HG03108 (cell line): ENCODE measurements around the gene TBX2.

Experiments
- ATAC-seq: cut with Tn5 transposase; IDR thresholded peaks from one replicate; pipeline ENCODE4 v1.9.1; 2021; ENCODE audit warnings: moderate library complexity; ENCODE audit not compliant: unreplicated experiment

The TBX2 gene

DNA sequence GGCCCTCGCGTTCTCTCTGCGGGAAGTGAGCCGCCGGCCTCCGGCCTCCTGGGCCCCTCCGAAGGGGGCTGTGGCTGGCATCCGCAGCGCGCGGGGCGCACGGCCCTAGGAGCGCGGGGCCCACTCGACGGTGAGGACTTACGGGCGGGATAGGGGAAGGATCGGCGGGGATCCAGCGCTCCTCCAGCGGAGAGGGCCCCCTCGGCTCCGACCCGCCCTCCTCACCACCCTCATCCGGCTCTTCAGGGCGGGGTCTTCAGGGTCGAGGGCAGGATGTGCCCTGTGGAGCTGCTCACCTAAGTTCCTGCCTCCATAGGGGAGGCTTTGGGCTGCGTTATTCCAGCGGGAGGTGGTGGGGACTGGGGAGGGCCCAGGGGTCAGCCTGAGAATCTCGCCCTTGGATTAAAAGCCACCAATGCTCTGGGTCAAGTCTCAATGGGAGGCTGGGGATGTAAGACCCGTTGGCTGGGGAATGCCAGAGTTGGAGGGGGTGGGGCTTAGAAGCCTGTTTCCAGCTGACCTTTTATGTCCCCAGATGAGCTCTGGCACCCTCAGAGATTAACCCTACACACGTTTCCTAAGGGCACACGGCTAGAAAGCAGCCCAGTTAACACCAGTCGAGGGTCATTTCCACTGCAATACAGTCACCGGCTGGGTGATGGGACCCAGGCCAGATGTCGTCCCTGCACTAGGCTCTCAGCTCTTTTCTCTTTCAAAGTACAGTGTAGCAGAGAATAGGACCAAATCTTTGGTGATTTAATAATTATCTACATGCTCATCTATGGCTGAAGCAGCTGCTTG is 13.4 kb downstream of the TBX2 start:
- no peak for ATAC-seq

DNA sequence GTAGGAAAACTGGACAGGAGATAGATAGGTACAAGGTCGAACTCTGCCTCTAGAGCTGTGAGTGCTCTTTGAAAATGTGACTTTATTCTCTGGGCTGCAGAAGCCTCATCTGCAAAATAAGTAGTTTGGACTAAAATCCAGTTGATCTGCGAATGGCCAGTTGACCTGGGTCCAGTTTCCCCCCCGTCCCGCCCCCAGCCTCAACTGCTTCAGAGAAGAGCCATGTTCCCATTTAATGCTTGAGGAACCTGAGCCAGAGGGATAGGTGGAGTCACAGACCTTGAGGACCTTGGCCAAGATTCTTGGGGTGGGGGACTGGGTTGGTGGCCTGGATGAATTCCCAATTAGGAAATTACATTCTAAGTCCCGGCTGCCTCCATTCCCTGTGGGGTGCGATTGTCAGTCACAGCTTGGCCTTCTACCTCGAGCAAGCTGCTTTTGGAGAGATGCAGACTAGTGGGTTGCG is 14.1 kb downstream of the TBX2 start:
- ATAC-seq, result no peak

DNA sequence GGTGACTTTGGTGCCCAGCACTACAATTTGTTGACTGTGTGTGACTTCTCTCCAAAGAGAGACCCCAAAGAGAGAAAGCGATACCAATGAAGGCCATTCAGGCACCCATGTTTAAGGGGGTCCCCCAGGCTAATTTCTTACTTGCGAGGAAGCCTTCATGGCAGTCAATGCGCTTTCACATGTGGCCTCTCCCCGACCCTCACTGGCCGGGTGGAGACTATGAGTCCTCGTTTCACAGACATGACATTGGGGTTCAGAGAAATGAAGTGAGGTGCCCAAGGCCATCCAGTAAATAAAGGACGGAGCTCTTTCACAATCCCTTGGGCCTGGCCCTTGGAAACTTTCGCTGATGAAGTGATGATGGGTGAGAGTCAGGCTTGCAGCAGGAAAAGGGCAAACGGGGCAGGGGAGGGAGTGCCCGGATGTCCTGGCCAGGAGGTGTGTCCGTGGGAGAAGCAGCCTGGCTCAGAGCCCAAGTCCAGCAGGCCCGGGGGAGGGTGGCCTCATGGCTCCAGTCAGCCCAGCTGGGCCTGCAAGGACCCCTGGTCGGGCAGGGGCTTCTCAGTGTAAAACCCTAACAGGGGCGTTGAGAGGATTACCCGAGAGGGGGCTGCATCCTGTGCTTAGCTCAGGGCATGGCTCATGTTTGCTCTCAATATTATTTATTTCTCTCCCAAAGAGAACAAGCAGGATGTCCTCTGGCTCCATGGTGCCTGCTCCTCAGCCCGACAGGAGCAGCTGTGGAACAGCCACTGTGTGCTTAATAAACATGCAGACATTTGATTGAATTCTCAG is 14.7 kb downstream of the TBX2 start:
- no peak for ATAC-seq

DNA sequence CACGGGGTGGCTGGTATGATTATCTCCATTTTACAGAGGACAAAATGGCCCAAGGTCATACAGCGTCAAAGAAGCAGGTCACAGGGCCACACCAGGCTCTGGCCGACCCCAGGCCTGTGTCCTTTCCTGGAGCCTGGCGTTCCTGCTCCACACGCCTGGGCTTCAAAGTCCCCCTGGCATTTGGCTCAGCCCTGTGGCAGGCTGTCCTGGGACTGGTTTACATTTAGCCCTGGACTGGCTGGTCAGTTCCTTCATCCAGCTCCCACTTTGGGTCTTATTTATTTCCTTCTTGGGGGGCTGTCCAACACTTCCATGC is 15.3 kb downstream of the TBX2 start:
- no peak for ATAC-seq

DNA sequence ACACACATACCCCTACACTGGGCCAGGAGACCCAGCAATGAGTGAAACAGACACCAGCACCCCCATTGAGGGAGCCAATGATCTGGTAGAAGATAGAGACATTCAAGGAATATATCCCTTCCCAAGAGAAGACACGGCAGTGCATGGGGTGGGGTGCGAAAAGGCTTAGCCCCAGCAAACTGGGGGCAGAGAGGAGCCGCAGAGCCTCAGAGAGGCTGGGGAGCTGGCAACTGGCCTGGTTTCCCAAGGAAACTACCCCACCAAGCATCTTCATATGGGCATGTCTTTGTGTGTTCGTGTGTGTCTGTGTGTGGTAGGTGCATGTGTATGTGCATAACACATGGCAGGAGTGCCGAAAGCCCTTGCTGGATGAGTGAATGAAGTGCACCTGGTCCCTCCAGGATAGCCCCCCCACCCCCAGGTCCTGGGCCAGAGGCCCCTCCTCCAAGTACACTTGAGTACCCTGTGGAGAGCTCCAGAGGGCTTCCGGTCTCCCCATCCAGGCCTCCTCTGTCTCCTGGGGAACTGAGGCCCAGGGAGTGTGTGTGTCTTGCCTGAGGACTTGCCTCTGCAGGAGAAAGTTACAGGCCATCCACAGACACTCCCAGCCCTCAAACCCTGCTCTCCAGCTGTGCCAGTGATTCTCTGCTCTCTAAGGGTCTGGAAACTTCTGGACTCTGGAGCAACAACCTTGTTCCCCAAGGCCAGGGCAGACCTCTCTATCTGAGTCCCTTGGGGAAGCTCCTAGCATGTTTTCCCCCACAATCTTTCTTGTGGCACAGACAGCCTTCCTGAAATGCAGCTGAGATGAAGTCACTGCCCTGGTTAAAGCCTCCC is 15.9 kb downstream of the TBX2 start:
- no peak for ATAC-seq

DNA sequence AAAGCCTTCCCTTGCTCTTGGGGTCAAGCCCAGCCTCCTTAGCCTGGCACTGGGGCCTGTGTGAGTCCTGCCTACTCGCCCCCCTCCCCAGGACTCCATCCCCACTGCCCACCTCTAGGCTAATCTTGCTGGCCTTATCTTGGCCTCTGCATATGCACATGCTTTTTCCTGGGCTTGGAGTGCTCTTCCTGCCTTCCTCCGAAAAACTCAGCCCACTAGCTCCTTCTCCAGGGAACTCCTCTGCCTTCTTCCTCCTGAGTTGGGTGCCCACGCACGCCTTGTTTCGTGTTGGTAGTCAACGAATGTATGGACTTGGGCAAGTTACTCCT is 16.5 kb downstream of the TBX2 start:
- ATAC-seq, result no peak

DNA sequence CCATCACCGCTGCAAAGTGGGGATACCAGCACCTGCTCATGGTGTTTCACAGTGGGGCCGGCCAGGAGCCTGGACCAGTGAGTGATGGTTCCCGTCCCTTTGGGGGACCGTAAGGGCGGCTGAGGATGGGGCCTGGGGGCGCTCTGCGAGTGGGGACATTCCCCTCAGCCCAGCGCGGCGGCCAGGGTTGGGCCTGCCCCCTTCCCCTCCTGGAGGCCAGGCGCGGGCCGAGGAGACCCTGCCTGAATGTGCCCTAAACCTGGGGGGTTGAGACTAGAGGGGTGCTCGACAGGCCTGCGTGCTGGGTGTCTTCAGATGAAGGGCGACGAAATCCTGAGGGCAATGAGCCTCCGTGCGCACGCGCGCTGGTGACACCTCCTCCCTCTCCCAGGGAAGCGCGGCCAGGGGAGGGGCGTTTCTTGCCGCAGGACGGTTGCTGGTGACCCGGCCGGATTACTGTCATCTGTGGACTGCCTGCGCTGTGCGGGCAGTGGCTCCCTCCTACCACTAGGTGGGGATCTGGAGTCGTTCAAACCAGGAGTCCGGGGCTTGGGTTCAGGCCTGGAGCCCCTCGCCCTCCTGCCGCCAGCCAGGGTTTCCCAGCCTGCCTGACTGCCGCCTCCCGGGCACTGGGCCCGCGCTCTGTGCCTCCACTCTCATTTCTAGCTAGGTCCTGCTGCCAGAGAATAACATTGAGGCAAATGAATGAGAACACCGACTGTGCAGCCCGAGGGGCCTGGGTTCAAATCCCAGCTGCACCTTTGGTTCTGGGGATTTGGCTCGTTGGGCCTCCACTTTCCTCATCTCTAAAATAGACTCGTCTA is 17.1 kb downstream of the TBX2 start:
- ATAC-seq, result no peak

DNA sequence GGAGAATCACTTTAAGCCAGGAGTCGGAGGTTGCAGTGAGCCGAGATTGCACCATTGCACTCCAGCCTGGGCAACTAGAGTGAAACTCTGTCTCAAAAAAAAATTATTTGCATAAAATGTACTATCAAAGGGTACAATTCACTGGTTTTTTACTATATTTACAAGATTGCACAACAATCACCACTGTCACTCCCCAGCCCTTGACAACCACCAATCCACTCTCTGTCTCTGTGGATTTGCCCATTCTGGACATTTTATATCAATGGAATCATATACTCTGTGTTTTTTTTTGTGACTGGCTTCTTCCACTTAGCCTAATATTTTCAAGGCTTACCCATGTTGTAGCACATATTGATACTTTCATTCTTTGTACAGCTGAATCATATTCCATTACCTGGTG is 18.8 kb downstream of the TBX2 start:
- ATAC-seq, result no peak

DNA sequence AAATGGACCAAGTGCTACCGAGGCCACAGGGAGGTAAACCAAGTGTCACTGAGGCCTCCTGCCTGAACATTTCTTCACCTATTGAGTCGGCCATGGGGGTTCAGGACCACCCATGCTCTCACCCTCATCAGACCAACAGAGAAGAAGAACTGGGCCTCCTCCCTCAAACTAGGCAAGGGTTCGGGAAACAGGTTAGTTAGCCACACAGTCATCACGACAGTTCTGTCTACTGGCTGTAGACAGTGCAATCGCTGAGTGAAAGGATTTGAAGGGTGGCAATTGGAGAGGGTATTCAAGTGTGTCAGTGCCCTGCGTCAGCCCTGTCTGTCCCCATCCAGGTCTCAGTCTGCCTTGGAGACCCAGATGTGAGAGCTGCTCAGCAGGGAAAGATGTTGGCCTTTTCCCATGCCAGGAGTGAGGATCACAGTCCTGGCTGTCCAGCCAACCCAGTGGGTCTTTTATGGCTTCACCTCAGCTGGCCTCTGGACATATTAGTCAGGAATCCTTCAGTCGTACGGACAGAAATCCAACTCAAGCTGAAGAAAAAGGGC is 19.9 kb downstream of the TBX2 start:
- ATAC-seq, result no peak

DNA sequence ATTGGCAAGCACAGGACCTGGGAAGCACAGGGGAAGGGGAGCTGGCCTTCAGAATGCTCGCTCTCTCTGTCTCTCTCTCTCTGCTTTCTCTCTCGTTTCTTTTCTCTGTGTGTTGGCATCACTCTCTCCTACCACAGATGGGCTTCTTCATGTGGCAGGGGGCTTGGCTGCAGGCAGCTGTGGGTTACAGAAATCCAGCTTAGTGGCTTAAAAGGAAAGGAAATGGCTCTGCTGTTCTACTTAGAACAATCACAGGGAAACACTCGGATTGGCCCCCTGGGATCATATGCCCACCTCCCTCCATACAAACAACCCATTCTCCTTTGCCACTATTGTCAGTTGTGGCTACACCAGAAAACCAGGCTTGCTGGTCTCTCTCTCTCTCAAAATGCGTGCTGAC is 20.4 kb downstream of the TBX2 start:
- no peak for ATAC-seq

DNA sequence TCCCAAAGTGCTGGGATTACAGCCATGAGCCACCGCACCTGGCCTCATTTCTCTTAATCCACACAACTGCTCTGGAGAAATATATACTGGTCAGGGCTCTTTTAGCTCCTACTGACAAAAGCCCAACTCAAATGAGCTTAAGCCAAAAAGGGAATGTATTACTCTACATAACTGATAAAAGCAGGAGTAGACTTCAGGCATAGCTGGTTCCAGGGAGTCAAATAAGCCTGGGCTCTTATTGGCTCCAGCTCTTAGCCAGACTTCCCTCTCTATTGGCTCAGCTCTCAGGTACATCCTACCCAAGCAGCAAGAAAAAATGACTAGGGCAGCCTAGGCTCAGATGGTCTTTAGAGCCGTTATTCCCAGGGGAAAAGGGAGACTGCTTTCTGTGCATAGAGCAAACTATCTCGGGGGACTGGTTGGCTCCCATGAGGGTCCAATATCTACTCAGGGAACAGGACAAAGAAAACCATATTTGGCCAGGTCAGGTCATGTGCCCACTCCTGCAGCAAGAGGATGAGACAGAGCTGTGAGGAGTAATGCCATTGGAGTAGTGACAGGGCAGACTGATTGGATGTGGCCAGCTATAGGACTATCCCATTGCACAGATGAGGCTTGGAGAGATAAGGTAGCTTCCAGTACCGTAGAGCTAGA is 21.2 kb downstream of the TBX2 start:
- no peak for ATAC-seq

DNA sequence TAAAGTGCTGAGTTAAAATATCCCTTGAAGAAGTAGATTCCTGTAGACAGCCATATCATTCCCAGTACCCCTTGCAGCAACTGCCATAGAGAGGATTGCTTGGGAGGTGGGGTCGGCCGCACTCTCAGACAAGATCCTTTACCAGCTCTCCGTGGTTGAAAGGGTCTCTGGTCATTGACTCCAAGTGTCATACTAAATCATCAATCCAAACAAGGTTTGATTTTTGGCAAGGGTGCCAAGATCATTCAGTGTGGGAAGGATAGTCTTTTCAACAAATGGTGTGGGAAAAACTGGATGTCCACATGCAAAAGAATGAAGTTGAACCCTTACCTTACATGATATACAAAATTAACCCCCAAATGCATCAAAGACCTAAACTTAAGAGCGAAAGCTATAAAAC is 21.8 kb downstream of the TBX2 start:
- no peak for ATAC-seq

DNA sequence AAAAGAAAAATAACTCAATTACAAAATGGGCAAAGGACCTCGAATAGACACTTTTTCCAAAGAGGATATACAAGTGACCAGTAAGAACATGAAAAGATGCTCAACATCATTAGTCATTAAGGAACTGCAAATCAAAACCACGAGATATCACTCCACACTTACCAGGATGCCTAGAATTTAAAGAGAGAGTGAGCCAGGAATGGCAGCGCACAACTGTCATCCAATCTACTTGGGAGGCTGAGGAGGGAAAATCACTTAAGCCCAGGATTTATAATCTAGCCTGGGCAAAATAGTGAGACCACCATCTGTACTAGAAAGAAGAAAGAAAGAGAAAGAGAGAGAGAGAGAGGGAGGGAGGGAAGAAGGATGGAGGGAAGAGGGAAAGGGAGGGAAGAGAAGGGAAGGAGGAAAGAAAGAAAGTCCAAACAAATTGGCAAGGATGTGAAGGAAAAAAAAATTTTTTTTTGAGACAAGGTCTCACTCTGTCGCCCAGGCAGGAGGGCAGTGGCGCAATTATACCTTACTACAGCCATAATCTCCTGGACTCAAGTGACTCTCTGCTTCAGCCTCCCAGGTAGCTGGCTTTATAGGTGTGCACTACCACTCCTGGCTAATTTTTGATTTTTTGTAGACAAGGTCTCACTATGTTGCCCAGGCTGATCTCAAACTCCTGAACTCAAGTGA is 22.6 kb downstream of the TBX2 start:
- no peak for ATAC-seq

DNA sequence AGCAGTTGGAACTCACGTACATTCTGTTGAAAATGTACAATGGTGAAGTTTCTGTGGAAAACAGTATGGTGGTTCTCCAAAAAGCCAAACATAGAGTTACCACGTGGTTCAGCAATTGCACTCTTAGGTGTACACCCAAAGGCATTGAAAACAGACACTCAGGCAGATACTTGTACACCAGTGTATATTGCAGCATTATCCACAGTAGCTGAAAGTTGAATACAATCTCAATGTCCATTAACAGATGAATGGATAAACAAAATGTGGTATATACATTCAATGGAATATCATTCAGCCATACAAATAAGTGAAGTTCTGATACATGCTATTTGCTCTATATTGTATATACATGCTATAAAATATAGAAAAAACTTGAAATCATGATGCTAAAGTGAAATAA is 23.2 kb downstream of the TBX2 start:
- no peak for ATAC-seq

DNA sequence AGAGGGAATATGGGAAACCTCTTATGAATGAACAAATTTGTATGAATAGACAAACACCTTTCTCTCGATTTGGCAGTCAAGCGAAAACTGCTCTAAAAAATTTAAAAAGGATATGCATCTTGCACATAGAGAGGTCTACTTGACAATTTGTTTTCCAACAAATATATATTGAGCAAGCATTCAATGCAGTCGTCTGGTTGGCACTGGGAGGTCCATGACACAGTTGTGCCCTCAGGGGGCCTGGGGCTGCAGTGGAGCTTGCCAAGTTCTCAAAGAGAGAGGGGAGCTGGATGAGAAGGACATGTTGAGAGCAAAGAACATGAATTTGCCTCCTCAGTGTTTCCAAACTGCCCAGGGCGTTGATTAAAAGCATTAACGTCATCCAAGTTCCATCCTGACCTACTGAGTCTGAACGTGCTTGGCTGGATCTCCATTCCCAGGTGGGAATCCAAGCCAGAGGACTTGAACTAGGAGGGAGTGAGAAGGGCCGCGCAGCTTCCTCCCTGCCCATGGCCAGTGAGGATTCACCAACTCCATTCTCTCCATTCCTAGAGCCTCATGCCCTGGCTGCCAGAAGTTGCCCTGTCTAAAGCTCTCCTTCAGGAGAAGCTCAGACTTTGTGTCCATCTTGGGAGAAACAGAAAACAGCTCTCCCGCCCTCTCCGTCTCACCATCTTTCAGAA is 24.5 kb downstream of the TBX2 start:
- ATAC-seq, result no peak

DNA sequence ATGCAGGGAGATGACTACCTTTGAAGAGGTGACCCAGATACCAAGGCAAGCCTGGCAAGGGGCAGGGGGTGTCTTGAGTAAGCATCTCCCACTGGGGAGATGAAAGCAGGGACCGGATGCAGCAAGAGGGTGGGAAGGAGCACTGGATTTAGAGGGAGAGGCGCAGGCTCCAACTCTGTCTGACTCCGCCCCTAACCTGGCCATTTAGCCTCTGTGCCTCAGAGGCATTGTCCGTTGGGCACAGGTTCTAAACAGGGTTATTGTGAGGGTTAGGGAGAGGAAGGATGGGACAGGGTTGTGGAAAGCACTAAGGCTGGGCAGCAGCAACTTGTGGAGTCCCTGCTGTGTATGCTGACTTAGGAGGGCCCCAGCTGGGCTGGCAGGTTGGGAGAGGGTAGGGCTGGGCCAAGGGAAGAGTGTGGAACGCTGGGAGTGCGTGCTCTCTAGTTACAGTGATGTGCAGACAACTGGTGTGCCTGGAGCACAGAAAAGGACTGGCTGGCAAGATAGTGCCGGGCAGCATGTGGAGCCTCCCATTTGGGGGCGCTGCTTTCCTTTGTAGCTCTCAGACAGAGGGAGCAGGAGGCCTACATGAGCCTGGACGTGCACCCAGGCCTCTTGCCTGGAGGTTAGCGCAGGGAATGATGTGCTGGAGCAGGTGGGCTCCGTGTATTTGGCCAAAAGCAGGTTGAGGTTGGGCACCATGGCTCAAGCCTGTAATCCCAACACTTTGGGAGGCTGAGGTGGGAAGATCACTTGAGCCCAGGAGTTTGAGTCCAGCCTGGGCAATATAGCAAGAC is 26.2 kb downstream of the TBX2 start:
- no peak for ATAC-seq

DNA sequence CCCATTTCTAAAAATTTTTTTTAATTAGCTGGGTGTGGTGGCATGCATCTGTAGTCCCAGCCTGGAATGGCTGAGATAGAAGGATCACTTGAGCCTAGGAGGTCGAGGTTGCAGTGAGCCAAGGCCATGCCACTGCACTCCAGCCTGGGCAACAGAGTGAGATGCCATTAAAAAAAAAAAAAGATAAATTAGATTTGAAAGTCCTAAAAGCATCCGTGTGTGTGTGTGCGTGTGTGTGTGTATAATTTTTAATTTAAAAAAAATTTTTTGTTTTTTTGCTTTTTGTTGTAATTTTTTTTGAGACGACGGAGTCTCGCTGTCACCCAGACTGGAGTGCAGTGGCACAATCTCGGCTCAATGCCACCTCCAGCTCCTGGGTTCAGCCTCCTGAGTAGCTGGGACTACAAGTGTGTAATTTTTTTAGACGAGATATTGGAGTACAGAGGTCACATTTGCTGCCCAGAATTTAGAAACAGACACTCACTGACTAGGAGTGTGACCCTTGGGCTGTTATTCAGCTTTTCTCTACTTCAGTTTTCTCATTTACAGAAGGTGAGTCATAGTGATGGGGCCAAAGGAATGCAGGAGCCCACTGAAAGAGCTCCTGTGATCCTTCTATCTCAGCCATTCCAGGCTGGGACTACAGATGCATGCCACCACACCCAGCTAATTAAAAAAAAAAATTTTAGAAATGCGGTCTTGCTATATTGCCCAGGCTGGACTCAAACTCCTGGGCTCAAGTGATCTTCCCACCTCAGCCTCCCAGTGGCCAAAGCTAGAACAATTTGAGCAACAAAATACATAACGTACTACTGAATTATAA is 27.1 kb downstream of the TBX2 start:
- ATAC-seq, result no peak
